OCI-LY3 (cell line): ENCODE data around the gene KIF2A.

Source experiments
- H2AFZ ChIP-seq: fragments of 200-600, 300-600 bp; shearing (Covaris generic); 2 replicates; pipeline ENCODE4 v1.6.0; 2014; ENCODE audit warnings: antibody characterized with exemption, low read depth, low read length
- H3K27ac ChIP-seq: fragments of 200-600, 300-600 bp; sonication (generic); 2 replicates; pipeline ENCODE4 v1.5.1; 2014; ENCODE audit warnings: mild to moderate bottlenecking, low read length, moderate library complexity, mixed read lengths
- H3K27me3 ChIP-seq: fragments of 200-600, 300-600 bp; sonication (generic); 2 replicates; pipeline ENCODE4 v1.6.1; 2014; ENCODE audit warnings: low read depth, low read length, mixed read lengths
- H3K36me3 ChIP-seq: fragments of 200-600, 300-600 bp; sonication (generic); replicated peaks from 2 replicates; pipeline ENCODE3; 2014; ENCODE audit warnings: low read depth, low read length, mixed read lengths
- H3K4me1 ChIP-seq: fragments of 300-600, 200-600 bp; sonication (generic); 2 replicates; pipeline ENCODE4 v1.6.1; 2014; ENCODE audit warnings: low read length, mixed read lengths
- H3K4me2 ChIP-seq: fragments of 200-600, 300-600 bp; sonication (generic); 2 replicates; pipeline ENCODE4 v1.6.1; 2014; ENCODE audit warnings: low read length, mixed read lengths
- H3K4me3 ChIP-seq: fragments of 300-600, 200-600 bp; sonication (generic); 2 replicates; pipeline ENCODE4 v1.5.1; 2014; ENCODE audit warnings: antibody characterized with exemption, mild to moderate bottlenecking, low read length, moderate library complexity
- H3K79me2 ChIP-seq: fragments of 300-600, 200-600 bp; shearing (Covaris generic); 2 replicates; pipeline ENCODE4 v1.6.1; 2014; ENCODE audit warnings: mild to moderate bottlenecking, low read length, mixed read lengths
- H3K9ac ChIP-seq: fragments of 300-600, 200-600 bp; shearing (Covaris generic); 2 replicates; pipeline ENCODE4 v1.6.0; 2014; ENCODE audit warnings: mild to moderate bottlenecking, low read length, moderate library complexity
- H3K9me3 ChIP-seq: fragments of 200-600, 300-600 bp; shearing (Covaris generic); 2 replicates; pipeline ENCODE4 v1.6.1; 2014; ENCODE audit warnings: low read length, mixed read lengths; ENCODE audit not compliant: insufficient read depth
- H4K20me1 ChIP-seq: fragments of 200-600, 300-600 bp; sonication (generic); 2 replicates; pipeline ENCODE4 v1.6.1; 2016; ENCODE audit warnings: low read length, mixed read lengths; ENCODE audit not compliant: insufficient read depth
- CTCF ChIP-seq: fragments of 200-600, 300-600 bp; sonication (generic); IDR thresholded peaks from 2 replicates; pipeline ENCODE4 v1.5.1; 2014; ENCODE audit warnings: antibody characterized with exemption, low read length, low read depth
- EZH2phosphoT487 ChIP-seq: fragments of 200-600 bp; shearing (Covaris generic); IDR thresholded peaks from 2 replicates; pipeline ENCODE4 v1.6.1; 2018; ENCODE audit warnings: antibody characterized with exemption, mixed run types, low read depth

Gene KIF2A

GRCh38 chr5:62310426-62311143, 4.6 kb downstream of the KIF2A start:
- H3K36me3 ChIP-seq, result peaks cover 12% of the 10 kb centered on the region
- no peak overlapping the region for H3K9ac ChIP-seq
- H3K4me1 ChIP-seq, result peaks cover 15% of the 10 kb centered on the region
- no peak overlapping the region for H3K27ac ChIP-seq
- TF ChIP-seq EZH2phosphoT487 (no peak), CTCF (no peak)
- no peaks in the 10 kb centered on the region for H3K9me3 ChIP-seq
- no peak overlapping the region for H3K4me2 ChIP-seq
- H2AFZ ChIP-seq, result no peak overlapping the region
- H3K79me2 ChIP-seq, result peaks cover 93% of the 10 kb centered on the region
- H3K27me3 ChIP-seq, result no peaks in the 10 kb centered on the region
- no peak overlapping the region for H3K4me3 ChIP-seq
- H4K20me1 ChIP-seq, result peaks cover 74% of the 10 kb centered on the region

- H3K4me3 ChIP-seq, result no peak overlapping the region
- no peak overlapping the region for H2AFZ ChIP-seq
- no peak overlapping the region for H3K4me2 ChIP-seq
- H3K9me3 ChIP-seq, result no peaks in the 10 kb centered on the region
- H3K27me3 ChIP-seq, result no peaks in the 10 kb centered on the region
- TF ChIP-seq EZH2phosphoT487 (no peak), CTCF (no peak)
- peaks cover 12% of the 10 kb centered on the region for H3K36me3 ChIP-seq
- peaks cover 14% of the 10 kb centered on the region for H3K4me1 ChIP-seq
- H4K20me1 ChIP-seq, result peaks cover 87% of the 10 kb centered on the region
- no peak overlapping the region for H3K27ac ChIP-seq
- no peak overlapping the region for H3K9ac ChIP-seq
- peaks cover 99% of the 10 kb centered on the region for H3K79me2 ChIP-seq
Measured at GRCh38 chr5:62312036-62312435, 6.0 kb downstream of the KIF2A start.

GRCh38 chr5:62312674-62313073, 6.7 kb downstream of the KIF2A start:
- H3K4me1 ChIP-seq, result peaks cover 13% of the 10 kb centered on the region
- H3K36me3 ChIP-seq, result peaks cover 12% of the 10 kb centered on the region
- H3K79me2 ChIP-seq, result peaks cover 99% of the 10 kb centered on the region
- no peak overlapping the region for H2AFZ ChIP-seq
- H3K27ac ChIP-seq, result no peak overlapping the region
- no peak overlapping the region for H3K9ac ChIP-seq
- no peak overlapping the region for H3K4me2 ChIP-seq
- H3K9me3 ChIP-seq, result no peaks in the 10 kb centered on the region
- peaks cover 88% of the 10 kb centered on the region for H4K20me1 ChIP-seq
- H3K4me3 ChIP-seq, result no peak overlapping the region
- TF ChIP-seq EZH2phosphoT487 (no peak), CTCF (no peak)
- H3K27me3 ChIP-seq, result no peaks in the 10 kb centered on the region

- H3K9ac ChIP-seq, result no peak overlapping the region
- no peak overlapping the region for H3K27ac ChIP-seq
- H3K4me3 ChIP-seq, result no peak overlapping the region
- no peaks in the 10 kb centered on the region for H3K27me3 ChIP-seq
- no peaks in the 10 kb centered on the region for H3K9me3 ChIP-seq
- H3K4me2 ChIP-seq, result no peak overlapping the region
- H3K36me3 ChIP-seq, result peaks cover 5% of the 10 kb centered on the region
- H3K79me2 ChIP-seq, result peaks cover 99% of the 10 kb centered on the region
- TF ChIP-seq EZH2phosphoT487, result no peak
- no peak for TF ChIP-seq CTCF
- peaks cover 91% of the 10 kb centered on the region for H4K20me1 ChIP-seq
- H3K4me1 ChIP-seq, result peaks cover 6% of the 10 kb centered on the region
- H2AFZ ChIP-seq, result no peak overlapping the region
Measured at GRCh38 chr5:62314213-62314830, 8.3 kb downstream of the KIF2A start.
